MM.1S (cell line): ENCODE results near the gene PRTN3.

Experiments used
- EZH2 ChIP-seq: fragments of 300-600 bp; sonication (generic); optimal IDR thresholded peaks from 2 replicates; pipeline ENCODE3; 2017; ENCODE audit warnings: low read depth, mild to moderate bottlenecking, antibody characterized with exemption, low read length, mixed read lengths
- TF ChIP-seq, protein P1 (sequence below): fragments of 300-600 bp; sonication (generic); IDR thresholded peaks from 2 replicates; pipeline ENCODE4 v1.5.1; 2016; ENCODE audit warnings: antibody characterized with exemption, low read length, mixed read lengths

GRCh38 chr19:843836-844545 lies 3.2 kb downstream of the PRTN3 start:
- TF ChIP-seq, protein P1, sequence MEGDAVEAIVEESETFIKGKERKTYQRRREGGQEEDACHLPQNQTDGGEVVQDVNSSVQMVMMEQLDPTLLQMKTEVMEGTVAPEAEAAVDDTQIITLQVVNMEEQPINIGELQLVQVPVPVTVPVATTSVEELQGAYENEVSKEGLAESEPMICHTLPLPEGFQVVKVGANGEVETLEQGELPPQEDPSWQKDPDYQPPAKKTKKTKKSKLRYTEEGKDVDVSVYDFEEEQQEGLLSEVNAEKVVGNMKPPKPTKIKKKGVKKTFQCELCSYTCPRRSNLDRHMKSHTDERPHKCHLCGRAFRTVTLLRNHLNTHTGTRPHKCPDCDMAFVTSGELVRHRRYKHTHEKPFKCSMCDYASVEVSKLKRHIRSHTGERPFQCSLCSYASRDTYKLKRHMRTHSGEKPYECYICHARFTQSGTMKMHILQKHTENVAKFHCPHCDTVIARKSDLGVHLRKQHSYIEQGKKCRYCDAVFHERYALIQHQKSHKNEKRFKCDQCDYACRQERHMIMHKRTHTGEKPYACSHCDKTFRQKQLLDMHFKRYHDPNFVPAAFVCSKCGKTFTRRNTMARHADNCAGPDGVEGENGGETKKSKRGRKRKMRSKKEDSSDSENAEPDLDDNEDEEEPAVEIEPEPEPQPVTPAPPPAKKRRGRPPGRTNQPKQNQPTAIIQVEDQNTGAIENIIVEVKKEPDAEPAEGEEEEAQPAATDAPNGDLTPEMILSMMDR, result no peak
- TF ChIP-seq EZH2, result no peak
